SH-SY5Y (cell line): Measurements from ENCODE around the gene LIN9.

ENCODE experiments used
- GATA2 ChIP-seq: IDR thresholded peaks from 2 replicates; pipeline ENCODE4 v1.6.1; 2011; ENCODE audit warnings: mild to moderate bottlenecking, low read depth, low read length
- GATA3 ChIP-seq: IDR thresholded peaks from 2 replicates; pipeline ENCODE4 v1.6.1; 2011; ENCODE audit warnings: low read depth, mild to moderate bottlenecking, low read length, moderate library complexity

DNA sequence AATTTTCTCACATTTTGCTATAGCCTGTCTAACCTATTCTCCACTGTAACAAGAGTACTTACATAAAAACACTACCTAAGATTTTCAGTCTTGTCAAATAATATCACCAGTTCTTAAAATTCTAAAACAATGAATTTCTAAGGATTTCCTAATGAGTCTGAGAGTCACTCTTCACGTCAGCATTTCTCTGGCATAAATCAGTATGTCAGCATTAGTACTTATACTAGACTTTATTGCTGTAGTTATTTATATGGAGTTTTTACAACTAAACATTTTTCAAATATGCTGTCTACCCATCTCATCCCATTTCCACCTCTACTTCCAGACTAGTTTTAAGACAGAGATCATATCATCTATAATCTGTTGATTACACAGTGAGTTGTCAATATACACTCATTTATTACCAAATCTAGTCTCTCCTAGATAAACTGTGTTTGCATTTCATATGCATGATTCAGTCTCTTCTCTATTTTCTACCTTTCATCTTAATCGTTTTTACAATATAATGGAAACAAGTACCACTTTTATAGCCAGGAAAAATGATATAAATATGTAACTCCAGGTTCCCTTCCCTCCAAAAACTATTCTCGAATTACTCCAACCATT lies 32.8 kb downstream of the LIN9 start:
- TF ChIP-seq GATA3 (no peak), GATA2 (no peak)
